Measurements from ENCODE around the gene SUSD3. TPM values are rescaled to one million over a fixed set of nuclear protein-coding genes. Genes with fewer than 3 reads are reported as not detected.

Gene SUSD3
- total and polyA plus RNA-seq, 7 experiments from 2014 or later, result 62.8 to 315 (median 78.8) TPM

GRCh38 chr9:93093877-93094657 is 35.6 kb downstream of the SUSD3 start:
- ATAC-seq, result no peak
- no peaks in the 10 kb centered on the region for H3K9me3 ChIP-seq (ENCODE audit: control insufficient read depth in 2 of 3, low read length in 3 of 3)
- Mint-ChIP-seq H3K27ac (peak overlapping the region; percentile 93 to 99 (median 96)), H3K4me1 (peaks cover 43 to 80% (median 75%) of the 10 kb centered on the region in 7 donors), H3K9me3 (peaks cover 0 to 14% (median 0%) of the 10 kb centered on the region in 11 donors), H3K27me3 (no peaks in the 10 kb centered on the region), H3K4me3 (peak overlapping the region; percentile 83 to 95 (median 88)), H3K36me3 (peaks cover 0 to 31% (median 5%) of the 10 kb centered on the region in 5 donors)
- H3K4me3 ChIP-seq (ENCODE audit: low read length), result no peak overlapping the region
- POLR2A ChIA-PET, result interaction anchor here (0.8 to 6.4 kb wide), 12 partner anchors 10 to 139 kb away, joined by 3 to 60 read pairs (median 10); partner anchors contain the start of gene NINJ1
- H3K36me3 ChIP-seq (ENCODE audit: control insufficient read depth in 2 of 3, insufficient read depth in 3 of 3, low read length in 3 of 3), result no peaks in the 10 kb centered on the region
- intact Hi-C loops (cut with micrococcal nuclease), result loop anchor here in 1 of 2 donors (10.0 kb wide), 1 partner anchor 769 kb away; the partner anchor contains the start of genes CENPP and NOL8
- H3K27ac ChIP-seq (ENCODE audit: low read depth, low read length), result peak overlapping the region; percentile 92
- H3K4me1 ChIP-seq (ENCODE audit: control insufficient read depth in 2 of 2, insufficient read depth in 2 of 2, low read length in 2 of 2), result peaks cover 41 to 45% of the 10 kb centered on the region in 2 donors
- DNase-seq, result no peak
- H3K27me3 ChIP-seq (ENCODE audit: control insufficient read depth in 2 of 2, insufficient read depth in 2 of 2, low read length in 2 of 2), result no peaks in the 10 kb centered on the region
- CTCF ChIA-PET, result interaction anchor here (1.0 to 1.1 kb wide), 3 partner anchors 11 to 209 kb away, joined by 3 to 5 read pairs (median 4); no protein-coding TSS in a partner anchor

GRCh38 chr9:93094658-93095204 is 36.2 kb downstream of the SUSD3 start:
- peak overlapping the region; percentile 83 to 95 (median 88) for H3K4me3 Mint-ChIP-seq
- H3K4me1 Mint-ChIP-seq, result peaks cover 47 to 79% (median 73%) of the 10 kb centered on the region in 7 donors
- no peaks in the 10 kb centered on the region for H3K27me3 Mint-ChIP-seq
- ATAC-seq (no peak), DNase-seq (no peak)
- no peaks in the 10 kb centered on the region for H3K9me3 ChIP-seq (ENCODE audit: control insufficient read depth in 2 of 3, low read length in 3 of 3)
- H3K36me3 ChIP-seq (ENCODE audit: control insufficient read depth in 2 of 3, insufficient read depth in 3 of 3, low read length in 3 of 3), result no peaks in the 10 kb centered on the region
- H3K27ac Mint-ChIP-seq, result peak overlapping the region; percentile 93 to 99 (median 96)
- peaks cover 0 to 29% (median 0%) of the 10 kb centered on the region in 5 donors for H3K36me3 Mint-ChIP-seq
- H3K4me1 ChIP-seq (ENCODE audit: control insufficient read depth in 2 of 2, insufficient read depth in 2 of 2, low read length in 2 of 2), result peaks cover 41 to 52% of the 10 kb centered on the region in 2 donors
- CTCF ChIA-PET, result interaction anchor here (0.9 to 1.1 kb wide), 4 partner anchors 11 to 208 kb away, joined by 3 to 5 read pairs (median 4); no protein-coding TSS in a partner anchor
- POLR2A ChIA-PET, result interaction anchor here (0.6 to 6.4 kb wide), 19 partner anchors 11 to 129 kb away, joined by 3 to 60 read pairs (median 5); partner anchors contain the start of gene NINJ1
- intact Hi-C loops (cut with micrococcal nuclease), result loop anchor here (1.0 to 10.0 kb wide), 11 partner anchors 11 to 977 kb away; partner anchors contain the start of genes CENPP (in 1 of the 2), NINJ1 (in 1 of the 2), NOL8 (in 1 of the 2) and SPTLC1 (in 1 of the 2)
- peaks cover 0 to 14% (median 0%) of the 10 kb centered on the region in 11 donors for H3K9me3 Mint-ChIP-seq
- H3K27ac ChIP-seq (ENCODE audit: low read depth, low read length), result peak overlapping the region; percentile 92
- H3K27me3 ChIP-seq (ENCODE audit: control insufficient read depth in 2 of 2, insufficient read depth in 2 of 2, low read length in 2 of 2), result no peaks in the 10 kb centered on the region
- peak overlapping the region; percentile 72 for H3K4me3 ChIP-seq (ENCODE audit: low read length)

- Mint-ChIP-seq H3K27ac (peak overlapping the region; percentile 93 to 99 (median 96)), H3K27me3 (no peaks in the 10 kb centered on the region), H3K4me1 (peaks cover 49 to 81% (median 71%) of the 10 kb centered on the region in 7 donors), H3K9me3 (peaks cover 0 to 12% (median 0%) of the 10 kb centered on the region in 11 donors), H3K4me3 (peak overlapping the region; percentile 83 to 95 (median 90)), H3K36me3 (peaks cover 0 to 23% (median under 1%) of the 10 kb centered on the region in 5 donors)
- CTCF ChIA-PET, result interaction anchor here (0.7 to 1.1 kb wide), 6 partner anchors 10 to 208 kb away, joined by 3 to 5 read pairs (median 4); no protein-coding TSS in a partner anchor
- peak; percentile 88 for ATAC-seq
- Histone ChIP-seq H3K4me3 (ENCODE audit: low read length) (peak overlapping the region; percentile 72), H3K4me1 (ENCODE audit: control insufficient read depth in 2 of 2, insufficient read depth in 2 of 2, low read length in 2 of 2) (peaks cover 41 to 58% of the 10 kb centered on the region in 2 donors), H3K36me3 (ENCODE audit: control insufficient read depth in 2 of 3, insufficient read depth in 3 of 3, low read length in 3 of 3) (no peaks in the 10 kb centered on the region), H3K9me3 (ENCODE audit: control insufficient read depth in 2 of 3, low read length in 3 of 3) (no peaks in the 10 kb centered on the region), H3K27ac (ENCODE audit: low read depth, low read length) (peak overlapping the region; percentile 93), H3K27me3 (ENCODE audit: control insufficient read depth in 2 of 2, insufficient read depth in 2 of 2, low read length in 2 of 2) (no peaks in the 10 kb centered on the region)
- intact Hi-C loops (cut with micrococcal nuclease), result loop anchor here (1.0 to 10.0 kb wide), 21 partner anchors 10 to 978 kb away; partner anchors contain the start of genes NINJ1 (in 2 of the 2), SUSD3 (in 2 of the 2), ZNF484 (in 2 of the 2) and CENPP (in 1 of the 2)
- peak; percentile 99 to 100 (median 100) for DNase-seq
- POLR2A ChIA-PET, result interaction anchor here (0.5 to 6.4 kb wide), 23 partner anchors 9 to 133 kb away, joined by 3 to 60 read pairs (median 4); partner anchors contain the start of gene NINJ1
These were observed 37.0 kb downstream of the SUSD3 start for GRCh38 chr9:93095205-93096130.

- CTCF ChIA-PET, result interaction anchor here (1.0 to 1.5 kb wide), 2 partner anchors 13 to 68 kb away, joined by 4 read pairs; no protein-coding TSS in a partner anchor
- H3K27me3 Mint-ChIP-seq, result no peaks in the 10 kb centered on the region
These were observed 37.8 kb downstream of the SUSD3 start, which contains the start of gene CARD19 for GRCh38 chr9:93096131-93096802. TSS of gene CARD19 (plus strand) at chr9:93096217. CDS start at chr9:93096346, 129 bp downstream.

More at GRCh38 chr9:93096131-93096802, 37.8 kb downstream of the SUSD3 start, which contains the start of gene CARD19:
- Mint-ChIP-seq H3K27ac (peak within 1 kb of the TSS; percentile 94 to 99 (median 96)), H3K4me3 (peak within 1 kb of the TSS; percentile 83 to 95 (median 91)), H3K36me3 (peaks cover 0 to 22% (median 4%) of the 10 kb centered on the region in 5 donors), H3K4me1 (peaks cover 47 to 82% (median 70%) of the 10 kb centered on the region in 7 donors), H3K9me3 (peaks cover 0 to 8% (median 0%) of the 10 kb centered on the region in 11 donors)
- peak within 1 kb of the TSS; percentile 93 for H3K27ac ChIP-seq (ENCODE audit: low read depth, low read length)
- DNase-seq (peak in 2 of 9 donors; percentile 45 to 64), ATAC-seq (no peak)
- peak within 1 kb of the TSS; percentile 72 for H3K4me3 ChIP-seq (ENCODE audit: low read length)
- H3K9me3 ChIP-seq (ENCODE audit: control insufficient read depth in 2 of 3, low read length in 3 of 3), result no peaks in the 10 kb centered on the region
- H3K4me1 ChIP-seq (ENCODE audit: control insufficient read depth in 2 of 2, insufficient read depth in 2 of 2, low read length in 2 of 2), result peaks cover 41 to 58% of the 10 kb centered on the region in 2 donors
- POLR2A ChIA-PET, result interaction anchor here (0.9 to 6.4 kb wide), 13 partner anchors 11 to 133 kb away, joined by 3 to 60 read pairs (median 6); partner anchors contain the start of gene NINJ1
- H3K36me3 ChIP-seq (ENCODE audit: control insufficient read depth in 2 of 3, insufficient read depth in 3 of 3, low read length in 3 of 3), result no peaks in the 10 kb centered on the region
- no peaks in the 10 kb centered on the region for H3K27me3 ChIP-seq (ENCODE audit: control insufficient read depth in 2 of 2, insufficient read depth in 2 of 2, low read length in 2 of 2)
- intact Hi-C loops (cut with micrococcal nuclease), result loop anchor here (1.0 to 10.0 kb wide), 18 partner anchors 9 to 979 kb away; partner anchors contain the start of genes ZNF484 (in 2 of the 2), CENPP (in 1 of the 2), FAM120A (in 1 of the 2) and FAM120AOS (in 1 of the 2)

All from naive thymus-derived CD4-positive, alpha-beta T cell (primary cell).